D721Med (cell line): Measurements from ENCODE around the gene HTD2.

Experiments used
- DNase-seq: peaks from one replicate; pipeline ENCODE4 v3.0.0; 2011; ENCODE audit warnings: low spot score; ENCODE audit not compliant: insufficient read length
- FAIRE-seq: peaks from 2 replicates; lab custom pipeline; 2011; peaks lifted over from hg19 to GRCh38; lab: Jason Lieb, UNC
- CTCF ChIP-seq: IDR thresholded peaks from 2 replicates; pipeline ENCODE4 v1.5.1; 2012; ENCODE audit warnings: mild to moderate bottlenecking, control low read depth; ENCODE audit not compliant: insufficient read depth; ENCODE audit errors: missing control alignments

The HTD2 gene

GRCh38 chr3:58317811-58318210 is 11.5 kb downstream of the HTD2 start:
- FAIRE-seq (no peak), DNase-seq (no peak)
- TF ChIP-seq CTCF, result no peak

GRCh38 chr3:58321791-58322190 is 15.5 kb downstream of the HTD2 start:
- no peak for TF ChIP-seq CTCF
- DNase-seq (no peak), FAIRE-seq (no peak)

GRCh38 chr3:58322793-58323192 is 16.5 kb downstream of the HTD2 start:
- DNase-seq (no peak), FAIRE-seq (no peak)
- no peak for TF ChIP-seq CTCF

- DNase-seq, result no peak
- no peak for FAIRE-seq
- no peak for TF ChIP-seq CTCF
Measured at GRCh38 chr3:58323529-58324390, 17.4 kb downstream of the HTD2 start.

GRCh38 chr3:58324391-58325390 is 18.4 kb downstream of the HTD2 start:
- DNase-seq, result no peak
- no peak for FAIRE-seq
- TF ChIP-seq CTCF, result no peak

- FAIRE-seq (no peak), DNase-seq (no peak)
- no peak for TF ChIP-seq CTCF
Measured at GRCh38 chr3:58325525-58325992, 19.2 kb downstream of the HTD2 start.
